Measurements from ENCODE around the gene ADISSP. TPM values are rescaled to one million over a fixed set of nuclear protein-coding genes. Genes with fewer than 3 reads are reported as not detected.

ADISSP gene
- polyA plus RNA-seq, 1 donor: 21.6 TPM

GRCh38 chr20:3716195-3716834 is 51.2 kb downstream of the ADISSP start:
- no peak for DNase-seq (ENCODE audit: low read depth)

- no peak for DNase-seq (ENCODE audit: low read depth)
Measured at GRCh38 chr20:3714092-3714491, 53.5 kb downstream of the ADISSP start.

- DNase-seq (ENCODE audit: low read depth): no peak
Measured at GRCh38 chr20:3712279-3712873, 55.2 kb downstream of the ADISSP start, which contains the start of gene SIGLEC1. SIGLEC1 (minus strand) TSS chr20:3712600; CDS start chr20:3707128, 5,472 bp downstream.

GRCh38 chr20:3711484-3711941 is 56.0 kb downstream of the ADISSP start:
- no peak for DNase-seq (ENCODE audit: low read depth)

GRCh38 chr20:3710703-3711483 is 56.7 kb downstream of the ADISSP start:
- no peak for DNase-seq (ENCODE audit: low read depth)

- no peak for DNase-seq (ENCODE audit: low read depth)
Measured at GRCh38 chr20:3710011-3710466, 57.5 kb downstream of the ADISSP start.

GRCh38 chr20:3707508-3707899 is 60.0 kb downstream of the ADISSP start:
- DNase-seq (ENCODE audit: low read depth): no peak

- DNase-seq (ENCODE audit: low read depth): no peak
Measured at GRCh38 chr20:3706774-3707507, 60.6 kb downstream of the ADISSP start.

- no peak for DNase-seq (ENCODE audit: low read depth)
Measured at GRCh38 chr20:3705970-3706739, 61.4 kb downstream of the ADISSP start.

- DNase-seq (ENCODE audit: low read depth): no peak
Measured at GRCh38 chr20:3705491-3705969, 62.0 kb downstream of the ADISSP start.

GRCh38 chr20:3704087-3704486 is 63.5 kb downstream of the ADISSP start:
- no peak for DNase-seq (ENCODE audit: low read depth)

Other genes with a start within 250 kb of the ADISSP start
- not detected for gene GFRA4, start 104.4 kb downstream of the ADISSP start, polyA plus RNA-seq (ENCODE audit: insufficient read length)
- gene ADAM33, start 85.7 kb downstream of the ADISSP start, polyA plus RNA-seq (ENCODE audit: insufficient read length): 71.3 TPM
- gene SIGLEC1, start 55.2 kb downstream of the ADISSP start, polyA plus RNA-seq (ENCODE audit: insufficient read length): 3.4 TPM
- 21.4 TPM for gene HSPA12B, start 35.1 kb downstream of the ADISSP start, polyA plus RNA-seq (ENCODE audit: insufficient read length)
- gene SPEF1, start 13.7 kb upstream of the ADISSP start, polyA plus RNA-seq (ENCODE audit: insufficient read length): 0.11 TPM
- gene CENPB, start 19.0 kb upstream of the ADISSP start, polyA plus RNA-seq (ENCODE audit: insufficient read length): 44.4 TPM
- 86.6 TPM for gene CDC25B, start 28.6 kb upstream of the ADISSP start, polyA plus RNA-seq (ENCODE audit: insufficient read length)
- 9.8 TPM for gene AP5S1, start 52.8 kb upstream of the ADISSP start, polyA plus RNA-seq (ENCODE audit: insufficient read length)
- gene MAVS, start 79.1 kb upstream of the ADISSP start, polyA plus RNA-seq (ENCODE audit: insufficient read length): 22.8 TPM
- 25.8 TPM for gene PANK2, start 121.6 kb upstream of the ADISSP start, polyA plus RNA-seq (ENCODE audit: insufficient read length)
- 20.8 TPM for gene RNF24, start 247.8 kb upstream of the ADISSP start, polyA plus RNA-seq (ENCODE audit: insufficient read length)

All from forelimb muscle (tissue), 1 donor.